ENCODE data around the gene TMEM203.

Gene TMEM203

DNA sequence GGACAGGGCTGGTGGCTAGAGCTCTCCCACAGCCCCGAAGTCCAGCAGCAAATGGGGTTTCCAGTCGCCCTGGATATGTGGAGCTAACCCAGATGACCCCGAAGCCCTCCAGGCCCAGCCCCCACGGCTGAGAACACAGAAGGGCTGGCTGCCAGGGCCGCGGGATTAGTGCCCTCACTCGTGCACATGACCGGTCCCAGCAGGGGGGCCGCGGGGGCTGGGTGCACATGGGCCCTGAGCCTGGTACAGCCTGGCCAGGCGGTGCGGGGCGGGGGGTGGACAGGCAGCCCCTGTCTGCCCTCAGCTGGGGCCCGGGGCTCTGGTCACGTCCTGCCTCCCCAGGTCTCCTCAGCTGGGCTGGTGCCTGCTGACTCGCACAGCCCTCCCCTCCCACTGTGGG lies 11.1 kb downstream of the TMEM203 start:
- H3K9ac ChIP-seq (ENCODE audit: low read length), result no peak overlapping the region
- no peak overlapping the region for H3K27ac ChIP-seq (ENCODE audit: low read length)
- peaks cover 6% of the 10 kb centered on the region for H3K4me1 ChIP-seq (ENCODE audit: low read length)
- H3K79me2 ChIP-seq (ENCODE audit: low read length), result peaks cover 21% of the 10 kb centered on the region
- H3F3A ChIP-seq (ENCODE audit: insufficient read depth, low read length), result peaks cover 11% of the 10 kb centered on the region
- H2AFZ ChIP-seq (ENCODE audit: low read length), result no peak overlapping the region
- no peaks in the 10 kb centered on the region for H3K9me3 ChIP-seq (replicated peaks; ENCODE audit: insufficient read depth, low read length)
- H3K4me2 ChIP-seq (ENCODE audit: low read depth, low read length), result no peak overlapping the region
- H4K20me1 ChIP-seq (ENCODE audit: insufficient read depth, low read length), result no peaks in the 10 kb centered on the region
- no peak overlapping the region for H3K4me3 ChIP-seq (ENCODE audit: low read length)
- TF ChIP-seq EZH2phosphoT487 (IDR thresholded peaks at IDR 0.05; ENCODE audit: low read length) (no peak), EZH2 (optimal IDR thresholded peaks at IDR 0.05; ENCODE audit: low read depth, low read length) (no peak), CTCF (IDR thresholded peaks at IDR 0.05; ENCODE audit: low read length) (no peak)
- no peaks in the 10 kb centered on the region for H3K9me2 ChIP-seq (replicated peaks; ENCODE audit: insufficient read depth, low read length)
- no peaks in the 10 kb centered on the region for H3K36me3 ChIP-seq (replicated peaks; ENCODE audit: insufficient read depth, low read length)
- DNase-seq, result no peak
- H3K27me3 ChIP-seq (replicated peaks; ENCODE audit: insufficient read depth, low read length), result no peaks in the 10 kb centered on the region

- TF ChIP-seq EZH2 (optimal IDR thresholded peaks at IDR 0.05; ENCODE audit: low read depth, low read length) (no peak), EZH2phosphoT487 (IDR thresholded peaks at IDR 0.05; ENCODE audit: low read length) (no peak), CTCF (IDR thresholded peaks at IDR 0.05; ENCODE audit: low read length) (no peak)
- no peaks in the 10 kb centered on the region for H3K36me3 ChIP-seq (replicated peaks; ENCODE audit: insufficient read depth, low read length)
- no peak overlapping the region for H3K9ac ChIP-seq (ENCODE audit: low read length)
- H3K4me2 ChIP-seq (ENCODE audit: low read depth, low read length), result no peak overlapping the region
- no peaks in the 10 kb centered on the region for H3K9me3 ChIP-seq (replicated peaks; ENCODE audit: insufficient read depth, low read length)
- DNase-seq, result no peak
- no peak overlapping the region for H3K4me3 ChIP-seq (ENCODE audit: low read length)
- no peak overlapping the region for H3K27ac ChIP-seq (ENCODE audit: low read length)
- H3F3A ChIP-seq (ENCODE audit: insufficient read depth, low read length), result peaks cover 17% of the 10 kb centered on the region
- H2AFZ ChIP-seq (ENCODE audit: low read length), result no peak overlapping the region
- no peaks in the 10 kb centered on the region for H3K27me3 ChIP-seq (replicated peaks; ENCODE audit: insufficient read depth, low read length)
- H3K9me2 ChIP-seq (replicated peaks; ENCODE audit: insufficient read depth, low read length), result no peaks in the 10 kb centered on the region
- peaks cover 22% of the 10 kb centered on the region for H3K79me2 ChIP-seq (ENCODE audit: low read length)
- H4K20me1 ChIP-seq (ENCODE audit: insufficient read depth, low read length), result no peaks in the 10 kb centered on the region
- peaks cover 6% of the 10 kb centered on the region for H3K4me1 ChIP-seq (ENCODE audit: low read length)
These were observed 11.7 kb downstream of the TMEM203 start for GRCh38 chr9:137193771-137194170.

DNA sequence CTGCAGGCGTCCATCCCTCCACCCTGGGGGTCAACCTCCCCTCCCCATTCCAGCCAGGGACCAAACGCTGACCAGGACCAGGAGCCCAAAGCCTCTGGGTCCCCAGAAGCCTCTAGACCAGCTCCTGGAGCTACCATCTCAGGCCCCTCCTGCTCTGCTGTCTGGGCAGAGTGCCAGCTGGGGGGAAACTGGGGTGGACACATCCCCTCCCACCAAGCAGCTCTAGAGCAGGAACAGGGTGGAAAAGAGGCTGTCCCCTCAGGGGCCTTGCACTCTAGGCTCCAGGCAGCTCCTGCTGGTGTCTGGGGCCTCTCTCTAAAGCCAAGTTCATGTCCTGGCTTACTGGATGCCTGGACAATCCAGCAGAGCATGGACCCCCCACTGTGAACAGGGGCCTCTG lies 12.6 kb downstream of the TMEM203 start:
- Histone ChIP-seq H3K9ac (ENCODE audit: low read length) (no peak overlapping the region), H3K4me1 (ENCODE audit: low read length) (peaks cover 6% of the 10 kb centered on the region), H4K20me1 (ENCODE audit: insufficient read depth, low read length) (no peaks in the 10 kb centered on the region), H3K4me2 (ENCODE audit: low read depth, low read length) (no peak overlapping the region), H3F3A (ENCODE audit: insufficient read depth, low read length) (peaks cover 19% of the 10 kb centered on the region), H3K79me2 (ENCODE audit: low read length) (peaks cover 27% of the 10 kb centered on the region), H3K9me3 (replicated peaks; ENCODE audit: insufficient read depth, low read length) (no peaks in the 10 kb centered on the region), H3K4me3 (ENCODE audit: low read length) (no peak overlapping the region), H3K27ac (ENCODE audit: low read length) (no peak overlapping the region), H2AFZ (ENCODE audit: low read length) (no peak overlapping the region), H3K9me2 (replicated peaks; ENCODE audit: insufficient read depth, low read length) (no peaks in the 10 kb centered on the region), H3K27me3 (replicated peaks; ENCODE audit: insufficient read depth, low read length) (no peaks in the 10 kb centered on the region), H3K36me3 (replicated peaks; ENCODE audit: insufficient read depth, low read length) (no peaks in the 10 kb centered on the region)
- DNase-seq, result no peak
- TF ChIP-seq EZH2phosphoT487 (IDR thresholded peaks at IDR 0.05; ENCODE audit: low read length) (no peak), CTCF (IDR thresholded peaks at IDR 0.05; ENCODE audit: low read length) (no peak), EZH2 (optimal IDR thresholded peaks at IDR 0.05; ENCODE audit: low read depth, low read length) (no peak)
